Measurements from ENCODE around the gene MAP3K2.
"Not testable (repeated sequence)": the region's sequence is repeated elsewhere in the genome, so short reads cannot be mapped to it uniquely, and the experiment has no call there.

MAP3K2 gene

GRCh38 chr2:127358971-127359370 is 28.8 kb downstream of the MAP3K2 start:
- no peak overlapping the region for H3K27ac ChIP-seq
- TF ChIP-seq ZFX (IDR thresholded peaks at IDR 0.05) (no peak), CTCF (conservative IDR thresholded peaks at IDR 0.05) (no peak)

GRCh38 chr2:127358044-127358443 is 29.7 kb downstream of the MAP3K2 start:
- no peak for TF ChIP-seq ZFX (IDR thresholded peaks at IDR 0.05)
- TF ChIP-seq CTCF (conservative IDR thresholded peaks at IDR 0.05) = no peak
- H3K27ac ChIP-seq = no peak overlapping the region

GRCh38 chr2:127357591-127357990 is 30.2 kb downstream of the MAP3K2 start:
- no peak overlapping the region for H3K27ac ChIP-seq
- no peak for TF ChIP-seq CTCF (conservative IDR thresholded peaks at IDR 0.05)
- no peak for TF ChIP-seq ZFX (IDR thresholded peaks at IDR 0.05)

- TF ChIP-seq CTCF (conservative IDR thresholded peaks at IDR 0.05) (no peak), ZFX (IDR thresholded peaks at IDR 0.05) (no peak)
- no peak overlapping the region for H3K27ac ChIP-seq
Observed at GRCh38 chr2:127356531-127356930, 31.2 kb downstream of the MAP3K2 start.

- TF ChIP-seq CTCF (conservative IDR thresholded peaks at IDR 0.05) = peak; percentile 72
- TF ChIP-seq ZFX (IDR thresholded peaks at IDR 0.05) = no peak
Observed at GRCh38 chr2:127355407-127356008, 32.3 kb downstream of the MAP3K2 start.

GRCh38 chr2:127353873-127354676 is 33.7 kb downstream of the MAP3K2 start:
- H3K27ac ChIP-seq = not testable (repeated sequence)

More at GRCh38 chr2:127355407-127356008, 32.3 kb downstream of the MAP3K2 start:
- H3K27ac ChIP-seq = no peak overlapping the region

GRCh38 chr2:127353223-127353622 is 34.6 kb downstream of the MAP3K2 start:
- H3K27ac ChIP-seq = not testable (repeated sequence)

- no peak for TF ChIP-seq ZFX (IDR thresholded peaks at IDR 0.05)
- TF ChIP-seq CTCF (conservative IDR thresholded peaks at IDR 0.05) = no peak
- no peak overlapping the region for H3K27ac ChIP-seq
Observed at GRCh38 chr2:127351603-127352002, 36.2 kb downstream of the MAP3K2 start.
